DMS153 (cell line): ENCODE results near the gene BBS12.
A peak's percentile ranks its signal among the peaks of the same experiment; 100 is the strongest.

Experiments used
- DNase-seq: peaks from one replicate; lab custom pipeline; 2025; lab: John Stamatoyannopoulos, UW

Gene BBS12

DNA sequence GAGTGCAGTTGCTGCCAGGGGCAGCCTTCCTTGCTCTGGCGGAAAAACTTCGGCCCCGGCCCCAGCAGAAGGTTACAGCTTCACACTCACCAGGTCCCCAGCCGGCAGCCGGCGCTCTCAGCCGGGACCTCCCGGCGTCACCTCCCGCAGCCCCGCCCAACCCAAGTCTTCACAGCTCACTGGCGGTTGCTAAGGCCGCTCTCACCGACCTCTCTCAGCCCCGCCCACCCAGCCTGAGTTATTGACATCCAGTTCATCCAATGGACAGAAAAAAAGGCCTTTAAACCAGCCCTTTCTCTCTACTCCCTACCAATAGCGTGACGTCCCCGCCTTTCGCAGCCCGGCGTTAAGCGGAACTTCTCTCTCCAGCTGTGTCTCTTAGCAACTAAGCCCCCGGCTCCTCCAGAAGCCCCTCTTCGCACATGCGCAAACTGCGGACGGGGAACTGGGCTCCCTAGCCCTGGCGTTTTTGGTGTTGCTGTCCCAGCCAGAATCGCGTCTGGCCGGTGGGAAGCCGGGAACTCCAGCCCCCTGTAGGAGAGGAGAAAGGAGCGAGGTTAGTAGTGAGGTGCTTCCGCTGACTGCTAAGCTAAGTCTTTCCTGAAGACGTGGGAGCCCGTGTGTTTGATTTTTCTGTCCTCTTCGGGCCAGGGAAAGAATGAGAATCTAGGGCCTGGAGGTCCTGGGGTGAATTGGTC lies at the start of gene BBS12:
Gene BBS12 (plus strand): TSS at position 376 of the 698 bp plus-strand sequence. CDS start 9,189 bp downstream, outside the sequence.
- DNase-seq: peak; percentile 99

DNA sequence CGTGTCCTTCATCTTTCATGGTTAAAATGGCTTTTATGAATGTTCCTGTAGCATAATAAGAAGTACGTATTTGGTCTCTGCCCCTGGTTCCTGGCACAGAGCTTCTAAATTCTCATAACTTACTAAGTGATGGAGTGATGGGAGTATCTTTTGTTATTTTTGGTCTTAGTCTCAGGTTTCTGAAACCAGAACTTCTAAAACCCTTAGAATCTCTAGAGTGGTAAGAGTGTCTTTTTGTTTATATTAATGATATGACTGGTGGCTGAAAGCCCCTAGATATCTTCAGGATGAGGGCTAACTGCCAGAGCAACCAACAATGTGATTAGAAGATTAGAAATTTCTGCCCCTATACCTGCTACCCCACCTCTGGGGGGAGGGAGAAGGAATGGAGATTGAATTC lies 45.8 kb upstream of the BBS12 start:
- no peak for DNase-seq

DNA sequence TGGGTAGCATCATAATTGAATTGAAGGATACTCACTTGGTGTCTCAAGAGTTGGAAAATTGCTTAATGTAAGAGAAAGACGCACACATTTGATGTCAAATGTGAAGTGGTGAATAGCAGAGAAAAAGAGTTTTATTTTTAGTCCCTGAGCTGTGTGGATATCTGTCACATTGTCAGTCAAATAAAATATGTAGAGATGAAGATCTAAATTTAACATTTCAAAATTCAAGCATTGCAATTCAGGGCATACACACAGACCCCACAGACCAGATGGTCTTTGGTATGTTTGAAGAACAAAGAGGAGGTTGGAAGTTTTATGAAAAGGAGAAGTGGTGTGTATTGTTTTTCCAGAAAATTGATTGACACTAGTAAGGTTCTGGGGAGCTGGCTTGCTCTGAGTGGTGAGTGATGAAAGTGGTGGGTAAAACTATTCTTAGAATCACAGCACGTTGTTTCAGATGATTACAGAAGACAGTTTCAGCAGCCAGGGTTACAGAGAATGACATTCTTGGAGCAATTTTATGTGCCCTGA lies 44.9 kb upstream of the BBS12 start:
- DNase-seq: no peak

DNA sequence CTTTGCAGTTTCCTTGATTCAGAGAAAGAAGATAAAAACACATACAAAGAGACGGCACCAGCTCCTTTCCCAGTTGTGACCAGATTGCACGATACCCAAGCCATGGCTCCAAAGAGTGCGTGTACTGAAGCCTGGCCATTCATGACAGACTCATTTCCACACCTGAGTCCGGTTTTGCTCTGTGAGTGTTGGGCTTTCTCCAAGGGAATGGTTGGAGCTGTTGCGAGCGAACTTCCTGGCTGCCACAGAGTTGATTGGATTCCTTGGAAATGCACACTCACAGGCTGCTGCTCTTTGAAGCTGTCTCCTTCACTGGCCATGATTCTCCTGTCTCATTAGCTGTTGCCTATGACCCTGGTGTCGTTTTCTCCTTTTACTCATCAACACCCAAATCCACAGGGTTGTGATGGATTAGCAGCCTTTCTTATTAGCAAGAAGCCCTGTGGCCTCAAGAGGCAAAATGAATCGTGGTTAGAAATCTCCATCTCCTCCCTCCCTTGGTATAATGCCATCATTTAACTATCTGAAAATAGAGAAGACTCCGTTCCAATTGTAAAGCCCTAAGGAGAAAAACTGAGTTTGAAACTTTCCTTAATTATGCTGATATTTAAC lies 43.9 kb upstream of the BBS12 start:
- no peak for DNase-seq

DNA sequence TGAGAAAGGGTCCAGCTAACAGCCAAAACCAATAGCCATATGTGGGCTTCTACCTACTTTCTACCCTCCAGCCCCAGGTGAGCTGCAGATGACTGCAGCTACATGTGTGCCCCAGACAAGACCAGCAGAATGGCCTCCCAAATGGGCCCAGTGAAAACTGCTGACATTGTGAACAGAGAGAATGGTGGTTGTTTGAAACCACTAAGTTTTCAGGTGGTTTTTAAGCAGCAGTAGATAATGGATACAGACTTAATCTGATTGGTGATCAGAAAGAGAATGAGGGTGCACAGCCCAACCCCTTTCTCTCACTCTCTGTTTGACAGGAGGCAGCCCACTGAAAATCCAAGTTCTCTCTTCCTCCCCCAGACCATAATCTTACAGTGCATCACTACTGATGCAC lies 42.5 kb upstream of the BBS12 start:
- no peak for DNase-seq

DNA sequence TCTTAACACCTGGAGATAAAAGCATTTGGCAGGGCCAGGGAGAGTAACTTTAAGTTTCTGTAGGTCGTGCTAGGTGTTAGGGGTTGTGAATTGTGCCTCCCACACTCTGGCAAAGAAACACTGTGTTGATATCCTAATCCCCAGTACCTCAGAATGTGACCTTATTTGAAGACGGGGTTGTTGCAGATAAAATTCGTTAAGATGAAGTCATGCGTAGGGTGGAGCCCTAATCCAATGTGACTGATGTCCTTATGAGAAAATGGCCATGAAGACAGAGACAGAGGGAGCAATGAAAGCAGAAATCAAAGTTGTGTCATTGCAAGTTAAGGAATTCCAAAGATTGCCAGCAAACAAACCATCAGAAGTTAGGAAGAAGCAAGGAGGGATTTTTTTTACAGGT lies 40.5 kb upstream of the BBS12 start:
- no peak for DNase-seq

DNA sequence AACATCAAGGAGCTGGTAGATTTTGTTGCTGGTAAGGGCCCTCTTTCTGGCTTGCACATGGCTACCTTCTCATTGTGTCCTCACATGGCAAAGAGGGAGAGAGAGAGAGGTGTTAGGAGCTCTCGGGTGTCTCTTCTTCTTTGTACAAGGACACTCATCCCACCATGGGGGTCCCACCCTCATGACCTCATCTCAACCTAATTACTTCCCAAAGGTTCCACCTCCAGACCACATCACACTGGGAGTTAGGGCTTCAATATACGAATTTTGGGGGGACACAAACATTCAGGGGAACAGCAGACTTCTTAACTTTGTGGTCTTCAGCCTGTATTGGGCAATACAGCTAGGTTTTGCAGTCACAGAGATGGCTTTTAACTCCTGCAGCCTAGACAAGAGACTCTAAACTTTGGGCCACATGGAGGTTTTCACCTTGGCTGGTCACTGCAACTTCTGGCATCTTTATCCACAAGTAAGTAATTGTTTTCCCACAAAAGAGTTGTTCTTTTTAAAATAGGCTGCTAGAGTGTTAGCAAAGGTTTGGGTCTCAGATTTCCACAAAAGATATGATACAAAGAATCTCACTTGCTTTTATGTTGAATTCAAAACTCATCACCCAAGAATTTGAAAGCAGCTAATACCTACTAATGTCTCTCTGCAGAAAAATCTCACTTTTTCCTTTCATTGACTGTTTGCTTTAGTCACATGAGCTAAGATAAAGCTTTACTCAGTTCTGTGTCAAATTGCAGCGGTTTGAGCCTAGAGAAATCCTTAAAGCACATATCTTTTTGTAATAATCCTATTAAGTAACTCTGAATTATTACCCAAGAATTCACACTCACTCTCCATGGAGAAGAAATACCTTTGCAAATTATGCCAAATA lies 39.6 kb upstream of the BBS12 start:
- DNase-seq: no peak

DNA sequence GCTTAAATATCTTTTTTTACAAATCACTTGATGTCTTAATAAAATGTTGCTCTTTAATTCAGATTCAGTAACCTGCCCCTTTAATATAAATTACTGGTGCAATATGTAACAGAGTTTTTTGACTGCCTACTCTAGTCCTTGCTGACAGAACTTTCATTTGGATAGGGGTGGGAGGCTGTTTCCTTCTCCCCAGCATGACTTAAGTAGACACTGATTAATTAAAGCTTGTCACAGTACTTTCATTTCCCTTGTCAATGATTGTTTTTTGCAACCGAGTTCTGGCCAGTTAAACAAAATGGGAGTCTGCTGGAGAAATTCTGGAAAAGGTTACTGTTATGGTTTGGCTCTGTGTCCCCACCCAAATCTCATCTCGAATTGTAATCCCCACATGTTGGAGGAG lies 37.3 kb upstream of the BBS12 start:
- no peak for DNase-seq

DNA sequence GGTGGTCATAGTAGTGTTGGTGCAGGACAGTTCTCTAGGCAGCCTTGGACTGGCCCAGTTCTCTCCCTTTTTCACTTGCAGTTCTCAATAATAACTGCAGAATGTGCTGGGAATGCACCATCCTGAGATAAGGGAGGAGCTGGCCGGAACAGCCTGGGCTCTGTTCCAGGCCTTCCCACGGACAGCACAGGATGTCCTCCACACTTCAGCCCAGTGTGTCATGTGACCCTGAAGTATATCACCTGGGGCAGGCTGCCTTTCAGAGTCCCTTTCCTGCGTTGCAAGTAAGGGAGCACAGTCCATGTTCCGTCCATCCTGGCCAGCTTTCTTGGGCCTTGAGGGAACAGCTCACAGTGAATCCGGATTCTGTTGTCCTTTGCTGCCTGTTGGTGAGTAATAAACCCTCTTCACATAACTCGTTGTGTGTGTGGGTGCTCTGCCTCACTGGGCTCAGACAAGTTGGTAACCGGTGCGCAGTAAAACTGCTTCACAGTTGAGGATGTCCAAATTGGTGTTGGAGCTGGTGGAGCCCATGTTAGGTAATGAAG lies 32.3 kb upstream of the BBS12 start:
- DNase-seq: peak; percentile 70

DNA sequence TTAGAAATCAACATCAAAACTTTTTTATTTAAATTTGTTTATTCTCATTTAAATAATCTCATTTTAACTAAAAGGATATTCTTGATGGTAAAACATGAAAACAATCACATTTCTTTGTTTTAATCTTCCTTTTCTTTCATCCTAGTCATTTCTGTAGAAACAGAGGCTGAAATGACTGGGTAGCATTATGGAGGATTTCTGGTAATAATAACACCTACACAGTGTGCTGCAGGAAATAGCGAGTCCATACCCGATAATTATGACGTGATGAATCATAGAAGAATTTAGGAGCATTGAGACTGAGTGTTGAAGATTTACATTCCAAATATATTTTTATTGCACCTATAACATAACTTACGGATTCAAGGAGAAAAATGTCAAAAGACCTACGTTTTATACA lies 31.4 kb upstream of the BBS12 start:
- DNase-seq: no peak

DNA sequence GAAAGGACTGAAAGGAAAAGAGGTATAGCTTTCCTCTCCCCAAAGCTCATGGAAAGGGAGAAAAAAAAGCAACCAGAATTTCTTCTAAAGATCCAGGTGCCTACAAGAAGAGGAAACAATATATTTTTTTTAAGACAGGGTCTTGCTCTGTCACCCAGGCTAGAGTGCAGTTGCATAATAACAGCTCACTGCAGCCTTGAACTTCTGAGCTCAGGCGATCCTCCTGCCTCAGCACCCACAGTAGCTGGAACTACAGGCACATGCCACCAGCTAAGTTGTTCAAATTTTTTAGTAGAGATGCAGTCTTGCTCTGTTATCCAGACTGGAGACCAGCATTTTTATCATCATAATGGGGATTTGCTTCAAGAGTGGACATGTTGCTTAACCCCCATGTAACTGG lies 30.5 kb upstream of the BBS12 start:
- DNase-seq: no peak

DNA sequence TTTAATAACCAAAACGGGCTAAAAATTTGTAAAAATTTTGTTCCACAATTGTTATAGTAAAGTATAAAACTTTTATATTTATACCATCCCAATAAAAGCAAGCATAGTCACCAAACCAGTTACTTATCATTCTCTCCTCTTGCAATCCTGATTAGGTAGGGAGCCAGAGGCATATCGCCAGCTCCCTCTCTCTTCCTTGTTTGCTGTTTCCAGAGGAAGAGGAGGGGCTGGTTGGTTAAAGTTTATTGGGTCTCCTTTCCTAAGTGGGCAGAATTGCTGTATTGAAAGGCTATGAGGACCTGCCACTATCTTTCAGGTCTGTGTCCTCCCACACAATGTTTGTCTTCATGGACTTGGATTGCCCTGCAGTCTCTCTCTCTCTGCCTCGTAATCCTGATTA lies 29.6 kb upstream of the BBS12 start:
- DNase-seq: no peak

DNA sequence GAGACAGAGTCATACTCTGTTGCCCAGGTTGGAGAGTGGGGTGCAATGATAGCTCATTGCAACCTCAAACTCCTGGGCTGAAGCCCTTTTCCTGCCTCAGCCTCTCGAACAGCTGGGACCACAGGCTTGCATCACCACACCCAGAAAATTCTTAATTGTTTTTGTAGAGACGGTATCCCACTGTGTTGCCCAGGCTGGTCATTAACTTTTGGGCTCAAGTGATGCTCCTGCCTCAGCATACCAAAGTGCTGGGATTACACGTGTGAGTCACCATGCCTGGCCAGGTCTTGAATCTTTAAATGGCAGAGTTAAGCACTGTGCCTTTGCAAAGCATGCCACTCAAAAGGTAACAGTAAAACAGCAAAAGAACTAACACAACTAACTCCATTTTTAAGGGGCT lies 28.6 kb upstream of the BBS12 start:
- no peak for DNase-seq

DNA sequence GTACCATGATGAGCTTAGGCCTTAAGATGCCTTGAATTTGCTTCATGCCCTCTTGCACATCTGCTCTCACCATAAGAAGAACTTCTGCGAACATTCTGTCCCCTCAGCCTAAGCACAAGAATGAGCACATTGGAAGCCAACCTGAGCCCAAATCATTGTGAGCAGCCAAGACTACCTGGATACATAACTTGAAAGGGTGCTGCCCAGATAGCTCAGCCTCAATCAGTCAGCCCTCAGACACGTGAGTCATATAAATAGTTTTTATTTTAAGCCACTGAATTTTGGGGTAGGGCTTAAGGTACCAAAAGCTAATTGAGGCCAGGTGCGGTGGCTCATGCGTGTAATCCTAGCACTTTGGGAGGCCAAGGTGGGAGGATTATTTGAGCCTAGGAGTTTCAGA lies 27.5 kb upstream of the BBS12 start:
- DNase-seq: no peak

DNA sequence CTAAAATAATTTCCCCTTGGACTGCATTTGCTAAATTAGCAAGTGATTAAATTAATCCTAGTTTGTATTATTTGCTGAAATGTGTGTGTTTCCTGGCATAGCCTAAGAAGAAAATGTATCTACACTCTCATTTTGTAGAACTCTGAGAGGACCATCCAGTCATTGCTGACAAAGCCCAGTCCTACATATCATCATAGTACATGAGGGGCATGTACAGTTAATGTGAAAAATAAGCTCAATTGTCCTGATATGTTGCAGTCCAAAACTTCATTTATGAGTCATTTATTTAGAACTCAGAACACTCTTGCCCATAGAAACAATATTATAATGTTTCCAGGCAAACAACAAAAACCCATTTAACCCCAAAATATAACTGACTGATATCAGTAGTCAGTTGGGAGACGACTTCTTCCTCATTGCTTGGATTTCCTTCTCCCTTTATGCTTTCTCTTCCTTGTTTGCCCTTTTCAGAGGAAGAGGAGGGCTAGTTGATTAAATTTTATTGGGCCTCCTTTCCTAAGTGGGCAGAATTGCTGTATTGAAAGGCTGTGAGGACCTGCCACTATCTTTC lies 26.9 kb upstream of the BBS12 start:
- DNase-seq: no peak

DNA sequence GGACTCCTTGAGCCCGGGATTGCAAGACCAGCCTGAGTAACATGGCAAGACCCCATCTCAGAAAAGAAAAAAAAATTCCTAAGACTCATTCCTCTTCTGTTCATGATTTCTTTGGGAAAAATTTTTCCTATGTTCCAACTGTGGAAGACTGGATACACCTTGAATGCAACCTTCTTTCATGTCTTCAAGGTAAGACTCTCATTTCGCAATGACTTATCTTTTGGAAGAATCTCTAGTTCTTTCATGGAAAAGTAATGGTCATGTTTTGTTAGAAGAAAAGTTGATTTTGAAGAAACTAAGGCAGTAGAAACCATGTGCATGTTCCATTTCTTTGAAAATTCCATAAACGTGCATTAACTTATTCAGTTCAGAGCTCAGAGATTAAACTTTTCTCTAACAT lies 26.0 kb upstream of the BBS12 start:
- DNase-seq: no peak

DNA sequence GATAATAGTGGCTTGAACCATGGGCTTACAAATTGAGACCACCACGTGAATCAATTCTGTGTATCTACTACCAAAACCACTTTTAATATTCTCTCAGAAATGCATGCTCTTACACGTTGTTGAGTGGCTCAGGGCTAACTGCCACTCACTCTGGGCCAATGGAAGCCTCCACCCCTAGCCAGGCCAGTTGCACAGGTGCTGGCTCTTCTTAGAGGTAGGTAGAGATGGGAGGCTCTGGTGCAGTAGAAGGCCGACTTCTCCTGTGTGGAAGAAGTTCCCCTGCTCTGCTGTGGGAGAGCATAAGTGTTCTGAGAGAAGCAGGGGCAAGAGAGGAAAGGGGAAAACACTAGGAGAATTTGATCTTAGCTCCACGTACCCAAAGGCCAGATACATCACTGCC lies 25.0 kb upstream of the BBS12 start:
- no peak for DNase-seq

DNA sequence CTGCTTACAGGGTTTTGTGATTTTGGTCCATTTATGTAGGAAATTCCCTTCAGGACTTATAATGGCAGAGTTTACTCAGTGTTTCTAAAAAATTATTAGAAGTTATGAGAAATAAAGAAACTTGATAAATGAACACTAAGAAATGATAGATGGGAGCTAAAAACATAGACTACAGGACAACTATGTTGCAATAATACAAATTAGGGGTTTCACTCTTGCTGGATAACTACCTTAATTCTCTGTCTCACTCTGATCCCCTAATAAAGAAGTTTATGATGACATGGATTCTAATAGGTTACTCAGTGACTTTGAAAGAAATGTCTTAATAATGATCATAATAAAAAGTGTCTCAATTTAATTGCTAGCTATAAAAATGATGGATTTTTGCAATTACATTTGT lies 23.3 kb upstream of the BBS12 start:
- DNase-seq: no peak

DNA sequence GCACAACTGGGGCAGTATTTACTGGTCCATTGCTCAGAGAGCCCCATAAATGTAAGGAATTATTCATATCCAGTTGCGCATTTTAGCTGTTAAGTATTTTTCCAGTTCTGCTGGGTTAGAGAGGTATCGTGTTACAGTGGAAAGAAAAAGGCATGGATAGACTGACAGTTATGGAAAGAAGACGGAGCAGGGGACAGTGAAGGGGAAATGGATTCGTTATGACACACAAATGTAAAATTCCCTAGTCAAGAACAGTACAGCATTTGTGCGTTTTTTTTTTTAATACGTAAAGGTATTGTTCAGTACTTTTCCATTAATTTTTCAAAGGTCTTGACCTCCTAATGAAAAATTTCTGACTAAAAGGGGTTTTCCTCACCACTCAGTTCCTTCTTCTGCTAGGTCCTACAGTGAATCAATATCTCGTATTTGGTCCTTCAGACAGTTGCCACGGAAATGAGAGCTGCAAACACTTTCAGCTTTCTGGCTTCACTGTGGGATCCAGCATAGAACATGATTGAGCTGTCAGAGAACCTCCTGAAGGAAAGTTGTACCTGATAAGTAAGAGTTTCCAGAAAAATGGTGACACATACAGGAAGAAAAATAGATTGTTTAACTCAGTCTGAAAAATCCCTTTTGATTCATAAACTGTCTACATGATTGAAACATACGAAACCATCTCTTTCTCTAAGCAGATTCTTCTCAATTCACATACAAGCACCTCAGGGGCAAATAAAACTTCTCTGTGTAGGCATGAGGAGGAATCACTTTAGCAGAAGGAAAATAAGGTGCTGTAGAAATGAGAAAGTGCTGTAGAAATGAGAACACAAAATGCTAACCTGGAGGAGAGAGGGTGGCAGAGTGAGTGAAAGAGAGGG lies 21.8 kb upstream of the BBS12 start:
- no peak for DNase-seq

DNA sequence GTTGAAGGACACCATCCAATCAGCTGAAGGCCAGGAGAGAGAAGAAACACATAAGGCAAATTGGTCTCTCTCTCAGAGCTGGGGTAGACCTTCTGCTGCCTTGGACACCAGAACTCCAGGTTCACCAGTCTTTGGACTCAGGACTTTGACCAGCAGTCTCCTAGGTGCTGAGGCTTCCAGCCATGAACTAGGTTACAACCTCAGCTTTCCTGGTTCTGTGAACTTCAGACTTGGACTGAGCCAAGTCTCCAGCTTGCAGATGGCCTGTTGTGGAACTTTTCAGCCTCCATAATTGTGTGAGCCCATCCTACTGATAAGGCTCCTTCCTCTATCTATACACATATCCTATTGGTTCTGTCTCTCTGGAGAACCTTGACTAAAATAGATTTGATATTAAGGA lies 20.6 kb upstream of the BBS12 start:
- DNase-seq: no peak

DNA sequence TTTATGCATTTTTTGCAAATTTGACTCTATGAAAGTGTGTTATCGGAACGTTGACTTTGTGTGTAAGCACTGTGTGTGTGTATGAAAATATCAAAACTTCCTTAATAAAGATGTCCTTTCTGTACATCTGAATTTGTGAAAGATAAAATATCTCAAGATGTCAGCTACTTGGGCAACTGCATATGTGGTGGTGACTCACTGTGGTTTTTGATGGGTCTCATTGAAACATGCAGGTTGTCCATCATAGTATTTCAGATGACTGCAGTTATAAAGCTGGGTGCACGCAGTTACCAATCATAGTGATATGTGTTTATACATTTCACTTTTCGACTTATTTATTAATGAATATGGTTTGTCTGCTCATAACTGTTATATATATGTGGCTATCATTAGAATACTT lies 19.7 kb upstream of the BBS12 start:
- no peak for DNase-seq
